ENCODE results near the gene SLC9A3. TPM values are rescaled to one million over a fixed set of nuclear protein-coding genes. Genes with fewer than 3 reads are reported as not detected.

SLC9A3 gene
- total RNA-seq, 5 donors from 2014 or later (not counting 1 experiment from before 2014, with no cell fraction given), result 1.9 to 3.5 (median 2.5) TPM

- no peaks in the 10 kb centered on the region for H3K36me3 ChIP-seq (ENCODE audit: control insufficient read depth in 2 of 2, extremely low read depth in 1 of 2, insufficient read depth in 1 of 2, low read length in 1 of 2)
- POLR2A ChIA-PET, result no interaction called here
- WGBS (ENCODE audit: insufficient coverage), result 98% methylated on average over 6 of the region's 9 CpGs
- Mint-ChIP-seq H3K27me3 (peaks cover 18 to 20% of the 10 kb centered on the region in 2 donors), H3K9me3 (no peaks in the 10 kb centered on the region), H3K4me1 (peaks cover 15 to 20% (median 16%) of the 10 kb centered on the region in 3 donors), H3K4me3 (peak overlapping the region in 1 of 3 donors; percentile 68), H3K36me3 (no peaks in the 10 kb centered on the region), H3K27ac (peak overlapping the region in 1 of 2 donors; percentile 64)
- ATAC-seq (replicated peaks in 1 of 4) (no peak), DNase-seq (no peak)
- H3K9me3 ChIP-seq, result no peaks in the 10 kb centered on the region
- CTCF ChIA-PET, result interaction anchor here in 1 of 2 donors (1.1 kb wide), 1 partner anchor 99 kb away, joined by 6 read pairs; no protein-coding TSS in a partner anchor
- H3K27me3 ChIP-seq (replicated peaks in 1 of 2; ENCODE audit: control insufficient read depth in 2 of 2, extremely low read depth in 1 of 2, insufficient read depth in 2 of 2, low read length in 1 of 2), result peaks cover 2 to 51% of the 10 kb centered on the region in 2 experiments
- H3K27ac ChIP-seq (ENCODE audit: low read length), result peak overlapping the region; percentile 65
- peaks cover 3 to 22% of the 10 kb centered on the region in 2 experiments for H3K4me1 ChIP-seq (ENCODE audit: control insufficient read depth in 1 of 2, extremely low read depth in 1 of 2, insufficient read depth in 2 of 2, low read length in 2 of 2)
- H3K4me3 ChIP-seq (ENCODE audit: control insufficient read depth in 1 of 2, extremely low read depth in 1 of 2, low read length in 1 of 2), result peak overlapping the region in 1 of 2 donors; percentile 27
These were observed 20.6 kb upstream of the SLC9A3 start for GRCh38 chr5:544675-545355.

- H3K9me3 ChIP-seq, result no peaks in the 10 kb centered on the region
- ChIA-PET CTCF (interaction anchor here in 1 of 2 donors (1.1 kb wide), 1 partner anchor 98 kb away, joined by 6 read pairs; no protein-coding TSS in a partner anchor), POLR2A (no interaction called here)
- DNase-seq, result peak in 33 of 35 experiments; percentile 15 to 71 (median 37)
- H3K4me1 ChIP-seq (ENCODE audit: control insufficient read depth in 1 of 2, extremely low read depth in 1 of 2, insufficient read depth in 2 of 2, low read length in 2 of 2), result peaks cover 3 to 22% of the 10 kb centered on the region in 2 experiments
- peak overlapping the region; percentile 82 to 83 for H3K27ac Mint-ChIP-seq
- WGBS (ENCODE audit: insufficient coverage), result 29% methylated on average over 19 of the region's 30 CpGs
- peak; percentile 74 to 93 (median 86) for ATAC-seq (replicated peaks in 1 of 4)
- H3K4me3 Mint-ChIP-seq, result peak overlapping the region; percentile 57 to 72 (median 68)
- peaks cover 2 to 56% of the 10 kb centered on the region in 2 experiments for H3K27me3 ChIP-seq (replicated peaks in 1 of 2; ENCODE audit: control insufficient read depth in 2 of 2, extremely low read depth in 1 of 2, insufficient read depth in 2 of 2, low read length in 1 of 2)
- H3K4me1 Mint-ChIP-seq, result peaks cover 15 to 20% (median 16%) of the 10 kb centered on the region in 3 donors
- peak overlapping the region; percentile 27 to 60 for H3K4me3 ChIP-seq (ENCODE audit: control insufficient read depth in 1 of 2, extremely low read depth in 1 of 2, low read length in 1 of 2)
- no peaks in the 10 kb centered on the region for H3K36me3 ChIP-seq (ENCODE audit: control insufficient read depth in 2 of 2, extremely low read depth in 1 of 2, insufficient read depth in 1 of 2, low read length in 1 of 2)
- peaks cover 14 to 15% of the 10 kb centered on the region in 2 donors for H3K27me3 Mint-ChIP-seq
- peak overlapping the region; percentile 65 for H3K27ac ChIP-seq (ENCODE audit: low read length)
- H3K36me3 Mint-ChIP-seq, result no peaks in the 10 kb centered on the region
- H3K9me3 Mint-ChIP-seq, result no peaks in the 10 kb centered on the region
These were observed 19.8 kb upstream of the SLC9A3 start for GRCh38 chr5:543755-544674.

GRCh38 chr5:543351-543750 lies 19.1 kb upstream of the SLC9A3 start:
- H3K9me3 ChIP-seq, result no peaks in the 10 kb centered on the region
- Mint-ChIP-seq H3K27me3 (peaks cover 10 to 14% of the 10 kb centered on the region in 2 donors), H3K4me1 (peaks cover 15 to 20% (median 16%) of the 10 kb centered on the region in 3 donors), H3K27ac (peak overlapping the region in 1 of 2 donors; percentile 82), H3K9me3 (no peaks in the 10 kb centered on the region), H3K4me3 (peak overlapping the region in 2 of 3 donors; percentile 6 to 68), H3K36me3 (no peaks in the 10 kb centered on the region)
- WGBS (ENCODE audit: insufficient coverage), result 98% methylated on average over 4 of the region's 5 CpGs
- POLR2A ChIA-PET, result no interaction called here
- DNase-seq, result no peak
- H3K4me3 ChIP-seq (ENCODE audit: control insufficient read depth in 1 of 2, extremely low read depth in 1 of 2, low read length in 1 of 2), result peak overlapping the region; percentile 27 to 60
- ATAC-seq (replicated peaks in 1 of 4), result no peak
- no peaks in the 10 kb centered on the region for H3K36me3 ChIP-seq (ENCODE audit: control insufficient read depth in 2 of 2, extremely low read depth in 1 of 2, insufficient read depth in 1 of 2, low read length in 1 of 2)
- CTCF ChIA-PET, result no interaction called here
- peaks cover 3 to 22% of the 10 kb centered on the region in 2 experiments for H3K4me1 ChIP-seq (ENCODE audit: control insufficient read depth in 1 of 2, extremely low read depth in 1 of 2, insufficient read depth in 2 of 2, low read length in 2 of 2)
- peak overlapping the region; percentile 65 for H3K27ac ChIP-seq (ENCODE audit: low read length)
- H3K27me3 ChIP-seq (replicated peaks in 1 of 2; ENCODE audit: control insufficient read depth in 2 of 2, extremely low read depth in 1 of 2, insufficient read depth in 2 of 2, low read length in 1 of 2), result peaks cover 0 to 61% of the 10 kb centered on the region in 2 experiments

- no peak for ATAC-seq (replicated peaks in 1 of 4)
- ChIA-PET POLR2A (no interaction called here), CTCF (interaction anchor here in 1 of 2 donors (0.6 kb wide), 1 partner anchor 596 kb away, joined by 4 read pairs; no protein-coding TSS in a partner anchor)
- no peak overlapping the region for H3K4me3 ChIP-seq (ENCODE audit: control insufficient read depth in 1 of 2, extremely low read depth in 1 of 2, low read length in 1 of 2)
- no peaks in the 10 kb centered on the region for H3K36me3 ChIP-seq (ENCODE audit: control insufficient read depth in 2 of 2, extremely low read depth in 1 of 2, insufficient read depth in 1 of 2, low read length in 1 of 2)
- H3K4me3 Mint-ChIP-seq, result peak overlapping the region in 1 of 3 donors; percentile 68
- DNase-seq, result peak in 1 of 35 experiments; percentile 3
- peaks cover 3 to 22% of the 10 kb centered on the region in 2 experiments for H3K4me1 ChIP-seq (ENCODE audit: control insufficient read depth in 1 of 2, extremely low read depth in 1 of 2, insufficient read depth in 2 of 2, low read length in 2 of 2)
- H3K27ac Mint-ChIP-seq, result no peak overlapping the region
- peaks cover 0 to 55% of the 10 kb centered on the region in 2 experiments for H3K27me3 ChIP-seq (replicated peaks in 1 of 2; ENCODE audit: control insufficient read depth in 2 of 2, extremely low read depth in 1 of 2, insufficient read depth in 2 of 2, low read length in 1 of 2)
- H3K36me3 Mint-ChIP-seq, result no peaks in the 10 kb centered on the region
- no peaks in the 10 kb centered on the region for H3K9me3 ChIP-seq
- H3K9me3 Mint-ChIP-seq, result no peaks in the 10 kb centered on the region
- WGBS (ENCODE audit: insufficient coverage), result 90% methylated on average over 32 of the region's 32 CpGs
- H3K27me3 Mint-ChIP-seq, result peaks cover 3 to 10% of the 10 kb centered on the region in 2 donors
- peaks cover 12 to 20% (median 15%) of the 10 kb centered on the region in 3 donors for H3K4me1 Mint-ChIP-seq
- no peak overlapping the region for H3K27ac ChIP-seq (ENCODE audit: low read length)
These were observed 18.4 kb upstream of the SLC9A3 start for GRCh38 chr5:542319-543311.

DNA sequence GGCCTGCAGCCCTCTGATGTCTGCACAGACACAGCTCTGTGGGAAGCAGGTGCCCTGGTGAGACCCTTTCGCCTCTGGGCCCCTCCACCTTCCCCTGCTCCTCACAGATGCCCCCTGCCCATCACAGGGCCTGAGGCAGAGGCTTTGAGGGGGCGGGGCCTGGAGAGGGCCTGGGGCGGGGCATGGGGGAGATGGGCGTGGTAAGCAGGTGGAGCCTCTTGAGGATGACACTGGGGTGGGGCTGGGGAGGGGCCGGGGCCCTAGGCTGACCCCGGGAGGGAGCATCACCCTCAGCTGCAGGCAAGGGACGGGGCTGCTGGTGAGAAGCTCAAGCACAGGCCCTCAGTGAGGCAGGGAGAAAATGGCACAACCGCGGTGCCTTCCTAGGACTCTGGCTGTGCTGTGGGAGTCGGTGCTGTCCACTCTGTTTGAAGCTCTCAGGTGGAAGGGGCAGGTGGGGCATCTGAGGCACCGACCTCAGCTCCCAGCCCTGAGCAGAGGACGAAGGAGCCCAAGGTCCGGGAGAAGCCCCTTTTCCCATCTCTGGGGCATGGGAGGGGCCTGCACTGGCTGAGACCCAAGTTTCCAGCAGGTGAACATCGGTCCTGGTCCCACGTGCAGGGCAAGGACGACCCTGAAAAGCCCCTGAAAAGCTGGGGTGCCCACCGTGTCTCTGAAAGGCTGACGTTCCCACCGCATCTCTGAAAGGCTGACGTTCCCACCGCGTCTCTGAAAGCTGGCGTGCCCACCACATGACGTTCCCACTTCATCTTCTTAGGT lies 17.5 kb upstream of the SLC9A3 start:
- Mint-ChIP-seq H3K9me3 (no peaks in the 10 kb centered on the region), H3K4me3 (no peak overlapping the region), H3K27ac (no peak overlapping the region), H3K27me3 (peaks cover 3 to 11% of the 10 kb centered on the region in 2 donors), H3K36me3 (no peaks in the 10 kb centered on the region), H3K4me1 (peaks cover 12 to 20% (median 15%) of the 10 kb centered on the region in 3 donors)
- peaks cover 3 to 22% of the 10 kb centered on the region in 2 experiments for H3K4me1 ChIP-seq (ENCODE audit: control insufficient read depth in 1 of 2, extremely low read depth in 1 of 2, insufficient read depth in 2 of 2, low read length in 2 of 2)
- ATAC-seq (replicated peaks in 1 of 4) (no peak), DNase-seq (peak in 1 of 35 experiments; percentile 1)
- ChIA-PET POLR2A (no interaction called here), CTCF (interaction anchor here in 1 of 2 donors (0.6 kb wide), 1 partner anchor 597 kb away, joined by 4 read pairs; no protein-coding TSS in a partner anchor)
- no peak overlapping the region for H3K4me3 ChIP-seq (ENCODE audit: control insufficient read depth in 1 of 2, extremely low read depth in 1 of 2, low read length in 1 of 2)
- 84% methylated on average over 16 of the region's 24 CpGs for WGBS (ENCODE audit: insufficient coverage)
- no peak overlapping the region for H3K27ac ChIP-seq (ENCODE audit: low read length)
- H3K27me3 ChIP-seq (replicated peaks in 1 of 2; ENCODE audit: control insufficient read depth in 2 of 2, extremely low read depth in 1 of 2, insufficient read depth in 2 of 2, low read length in 1 of 2), result peaks cover 0 to 49% of the 10 kb centered on the region in 2 experiments
- no peaks in the 10 kb centered on the region for H3K36me3 ChIP-seq (ENCODE audit: control insufficient read depth in 2 of 2, extremely low read depth in 1 of 2, insufficient read depth in 1 of 2, low read length in 1 of 2)
- H3K9me3 ChIP-seq, result no peaks in the 10 kb centered on the region
